GM18505 (cell line): ENCODE results near the gene FAM90A1.
"Not testable (repeated sequence)": the region's sequence is repeated elsewhere in the genome, so short reads cannot be mapped to it uniquely, and the experiment has no call there.

ENCODE experiments used
- ATAC-seq: cut with Tn5 transposase; IDR thresholded peaks from one replicate; pipeline ENCODE4 v1.9.1; 2021; ENCODE audit not compliant: unreplicated experiment
- POLR2A ChIP-seq: IDR thresholded peaks from 4 replicates; pipeline ENCODE4 v1.6.1; 2011; ENCODE audit warnings: borderline replicate concordance; ENCODE audit not compliant: insufficient read depth, insufficient read length; ENCODE audit errors: extremely low read depth

FAM90A1 gene

DNA sequence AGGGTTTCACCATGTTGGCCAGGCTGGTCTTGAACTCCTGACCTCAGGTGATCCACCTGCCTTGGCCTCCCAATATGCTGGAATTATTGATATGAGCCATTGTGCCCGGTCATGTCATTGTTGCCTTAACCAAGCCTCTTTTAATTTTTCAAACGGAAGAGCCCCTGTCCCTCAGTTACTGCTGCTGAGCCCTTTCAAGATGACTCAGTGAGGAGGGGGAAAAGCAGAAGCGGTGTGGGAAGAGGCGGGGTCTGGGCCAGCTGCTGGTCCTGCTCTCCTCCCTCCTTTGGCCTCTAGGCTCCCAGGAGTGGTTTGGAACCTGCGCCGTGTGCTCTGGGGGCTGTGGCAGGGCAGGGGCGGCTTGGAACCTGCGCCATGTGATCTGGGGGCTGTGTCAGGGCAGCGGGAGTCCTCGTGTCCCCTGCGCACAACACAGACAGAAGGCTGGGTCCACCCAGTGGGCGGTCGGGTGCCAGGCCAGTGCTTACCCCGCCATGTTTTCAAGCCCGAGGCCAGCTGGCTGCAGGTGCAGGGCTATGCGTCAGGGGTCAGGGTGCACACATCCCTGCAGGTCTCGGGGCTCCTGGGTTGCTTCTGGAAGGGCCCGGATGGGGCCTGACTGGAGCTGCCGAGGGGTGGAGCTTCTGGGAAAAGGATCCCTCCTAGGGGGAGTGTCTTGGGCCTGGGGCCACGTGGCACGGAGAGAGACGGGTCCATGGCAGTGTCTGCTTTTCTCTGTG lies at the start of gene FAM90A1:
TSS of gene FAM90A1 (minus strand) at position 627 of the 740 bp plus-strand sequence. CDS start 2,786 bp downstream, outside the sequence.
- not testable (repeated sequence) for ATAC-seq

DNA sequence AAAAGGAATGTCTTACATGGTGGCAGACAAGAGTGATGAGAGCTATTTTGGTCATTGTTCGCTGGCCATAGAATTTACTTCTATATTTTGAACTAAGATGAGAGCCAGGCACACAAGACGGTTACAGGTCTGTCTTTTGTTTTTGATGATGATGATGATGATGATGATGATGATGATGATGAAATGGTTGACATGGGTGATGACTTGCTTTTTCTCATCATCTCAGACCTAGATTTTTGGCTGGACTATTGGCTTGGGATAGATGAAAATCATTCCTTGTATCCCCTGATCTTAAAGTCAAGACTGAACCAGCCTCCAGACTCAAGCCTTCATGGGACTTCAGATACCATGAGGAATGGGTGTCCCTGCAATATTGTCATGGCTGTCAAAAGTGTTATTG lies 49.0 kb upstream of the FAM90A1 start:
- ATAC-seq: not testable (repeated sequence)

DNA sequence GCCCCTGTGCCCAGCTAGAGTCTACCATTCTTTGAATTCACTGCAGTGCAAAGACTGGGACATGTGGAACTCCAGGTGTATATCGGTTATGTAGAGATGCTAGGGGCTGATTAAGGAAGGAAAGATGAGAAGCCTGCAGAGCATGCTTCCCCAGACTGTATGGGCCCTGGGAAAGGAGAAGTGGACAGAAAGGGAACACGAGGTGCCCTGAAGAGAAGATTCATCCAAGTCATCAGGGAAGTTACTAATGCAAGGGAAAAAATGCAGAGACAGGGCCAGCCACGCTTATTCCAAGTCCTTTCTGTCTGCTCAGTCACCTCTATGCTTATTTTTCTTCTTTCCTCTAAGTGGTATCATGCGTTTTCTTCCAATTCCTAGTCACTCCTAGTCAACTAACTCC lies 39.3 kb upstream of the FAM90A1 start:
- not testable (repeated sequence) for ATAC-seq

DNA sequence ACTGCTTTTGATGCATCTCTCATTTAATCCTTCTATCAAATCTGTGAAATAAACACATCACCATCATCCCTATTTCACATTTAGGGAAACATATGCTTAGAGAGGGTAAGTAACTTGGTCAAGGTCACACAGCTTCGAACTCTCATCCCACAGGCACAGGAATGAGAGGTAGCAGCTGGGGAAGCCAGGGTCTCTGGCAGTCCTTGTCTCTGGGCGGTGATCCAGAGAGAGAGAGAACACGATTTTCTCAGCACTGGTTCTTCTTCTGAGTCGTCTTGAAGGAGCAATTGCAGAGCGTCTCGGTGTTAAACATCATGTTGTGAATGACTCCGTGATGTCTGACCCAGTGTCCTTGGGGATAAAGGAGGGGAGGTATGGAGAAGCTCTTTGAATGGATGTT lies 36.8 kb upstream of the FAM90A1 start:
- ATAC-seq: not testable (repeated sequence)

- ATAC-seq: not testable (repeated sequence)
These were observed 33.7 kb upstream of the FAM90A1 start for GRCh38 chr12:8261111-8261554.

DNA sequence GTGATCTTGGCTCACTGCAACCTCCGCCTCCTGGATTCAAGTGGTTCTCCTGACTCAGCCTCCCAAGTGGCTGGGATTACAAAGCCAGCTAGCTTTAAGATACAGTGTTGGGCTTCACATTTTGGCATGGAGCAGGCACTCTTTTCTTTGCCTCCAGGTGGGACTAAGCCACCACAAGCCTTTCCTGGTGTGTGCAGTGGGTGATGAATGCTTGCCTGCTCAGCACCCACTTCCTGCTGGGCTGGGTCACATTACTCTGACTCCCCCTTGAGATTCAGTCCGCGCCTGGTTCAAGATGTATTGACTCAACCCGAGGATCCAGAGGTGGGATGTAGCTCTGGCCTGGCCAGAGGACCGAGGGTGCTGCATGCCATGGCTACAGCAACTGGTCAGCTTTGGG lies 28.9 kb upstream of the FAM90A1 start:
- not testable (repeated sequence) for ATAC-seq

DNA sequence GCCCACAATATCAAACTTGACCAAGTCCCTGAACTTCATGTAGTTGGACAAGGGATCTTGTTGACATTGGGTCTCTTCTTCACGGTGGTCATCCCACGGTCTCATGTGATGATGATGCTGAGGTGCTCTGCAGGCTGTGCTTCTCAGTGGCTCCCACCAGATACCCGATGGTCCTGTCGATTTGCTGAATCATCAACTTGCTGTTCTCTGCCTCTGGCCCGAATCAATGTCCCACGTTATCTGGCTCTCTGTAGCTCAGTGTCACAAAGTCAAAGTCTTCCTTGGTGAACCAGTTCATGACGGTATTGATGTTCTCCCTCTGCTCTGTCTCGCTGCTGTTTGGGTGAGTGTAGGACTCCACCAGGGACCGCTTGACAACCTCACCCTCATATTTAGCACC lies 27.3 kb upstream of the FAM90A1 start:
- ATAC-seq: not testable (repeated sequence)

- ATAC-seq: not testable (repeated sequence)
These were observed 24.8 kb upstream of the FAM90A1 start for GRCh38 chr12:8252056-8252818.

DNA sequence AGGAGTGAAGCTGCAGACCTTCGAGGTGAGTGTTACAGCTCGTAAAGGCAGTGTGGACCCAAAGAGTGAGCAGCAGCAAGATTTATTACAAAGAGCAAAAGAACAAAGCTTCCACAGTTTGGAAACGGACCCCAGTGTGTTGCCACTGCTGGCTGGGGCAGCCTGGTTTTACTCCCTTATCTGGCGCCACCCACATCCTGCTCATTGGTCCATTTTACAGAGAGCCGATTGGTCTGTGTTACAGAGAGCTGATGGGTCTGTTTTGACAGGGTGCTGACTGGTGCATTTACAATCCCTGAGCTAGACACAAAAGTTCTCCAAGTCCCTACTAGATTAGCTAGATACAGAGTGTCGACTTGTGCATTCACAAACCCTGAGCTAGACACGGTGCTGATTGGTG lies 24.2 kb upstream of the FAM90A1 start:
- not testable (repeated sequence) for ATAC-seq

- ATAC-seq: not testable (repeated sequence)
These were observed 19.6 kb upstream of the FAM90A1 start for GRCh38 chr12:8246941-8247535.

GRCh38 chr12:8243682-8244161 lies 16.3 kb upstream of the FAM90A1 start:
- ATAC-seq: not testable (repeated sequence)

GRCh38 chr12:8242880-8243681 lies 15.7 kb upstream of the FAM90A1 start:
- peak; percentile 30 for TF ChIP-seq POLR2A
- ATAC-seq: peak; percentile 94

- not testable (repeated sequence) for ATAC-seq
These were observed 15.1 kb upstream of the FAM90A1 start for GRCh38 chr12:8242622-8242879.

GRCh38 chr12:8241917-8242621 lies 14.7 kb upstream of the FAM90A1 start:
- ATAC-seq: not testable (repeated sequence)

- ATAC-seq: not testable (repeated sequence)
These were observed 13.1 kb upstream of the FAM90A1 start for GRCh38 chr12:8240340-8241114.

- ATAC-seq: not testable (repeated sequence)
These were observed 9.6 kb upstream of the FAM90A1 start for GRCh38 chr12:8237031-8237430.

DNA sequence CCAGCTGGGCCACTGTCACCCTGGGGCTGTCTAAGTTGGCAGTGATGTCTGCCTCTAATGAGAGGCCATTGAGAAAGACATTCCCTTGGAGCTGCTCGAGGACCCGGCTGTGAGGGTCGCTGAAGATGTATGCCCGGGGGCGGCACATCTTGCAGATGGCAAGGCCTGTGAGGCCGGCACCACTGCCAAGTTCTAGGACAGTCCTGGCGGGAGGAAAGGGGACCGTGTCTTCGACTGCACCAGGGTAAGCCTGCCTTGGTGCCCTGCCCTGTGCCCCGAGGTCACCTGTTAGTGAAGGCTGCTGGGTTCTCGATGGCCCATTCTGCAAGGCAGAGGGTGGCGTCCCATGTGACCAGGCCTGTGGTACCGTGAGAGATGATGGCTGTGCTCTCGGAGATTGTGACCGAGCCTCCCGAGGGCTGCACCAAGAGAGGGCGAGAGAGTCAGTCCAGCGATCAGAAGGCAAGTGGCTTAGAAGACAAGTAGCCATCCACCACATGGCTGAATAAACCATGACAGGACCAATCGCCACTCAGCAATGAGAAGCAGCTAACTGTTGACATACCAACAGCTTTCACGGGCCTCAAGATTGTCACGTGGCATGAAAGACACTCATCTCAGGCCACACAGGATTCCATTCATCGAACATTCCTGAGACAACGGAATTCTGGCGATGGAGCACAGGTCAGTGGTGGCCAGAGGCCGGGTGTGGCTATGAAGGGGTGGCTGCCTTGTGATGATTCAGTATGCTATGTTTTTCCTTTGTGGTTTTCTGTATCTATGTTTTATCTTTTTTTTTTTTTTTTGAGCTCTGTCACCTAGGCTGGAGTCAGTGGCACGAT lies 8.1 kb upstream of the FAM90A1 start:
- ATAC-seq: not testable (repeated sequence)

DNA sequence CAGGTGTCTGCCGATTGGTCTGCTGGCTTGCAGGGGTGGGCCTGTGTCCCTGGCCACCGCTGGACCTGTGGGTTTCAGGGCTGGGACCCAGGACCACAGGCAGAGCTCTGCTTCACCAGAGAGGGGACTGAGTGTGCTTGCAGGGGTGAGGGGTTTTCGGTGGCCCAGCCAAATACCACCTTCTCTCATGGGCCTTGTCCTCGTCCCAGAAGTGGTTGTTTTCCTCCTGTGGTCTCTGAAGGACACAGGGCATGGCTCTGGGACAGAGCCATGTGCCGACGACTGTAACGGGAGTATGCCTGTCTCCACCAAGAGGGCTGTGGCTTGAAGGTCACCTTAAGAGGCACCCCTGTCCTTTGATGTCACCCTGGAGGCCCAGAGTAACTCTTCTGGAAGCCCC lies 7.3 kb upstream of the FAM90A1 start:
- ATAC-seq: not testable (repeated sequence)
